ENCODE data around the gene ASXL2.
"Not testable (repeated sequence)": the region's sequence is repeated elsewhere in the genome, so short reads cannot be mapped to it uniquely, and the experiment has no call there.

ASXL2 gene

DNA sequence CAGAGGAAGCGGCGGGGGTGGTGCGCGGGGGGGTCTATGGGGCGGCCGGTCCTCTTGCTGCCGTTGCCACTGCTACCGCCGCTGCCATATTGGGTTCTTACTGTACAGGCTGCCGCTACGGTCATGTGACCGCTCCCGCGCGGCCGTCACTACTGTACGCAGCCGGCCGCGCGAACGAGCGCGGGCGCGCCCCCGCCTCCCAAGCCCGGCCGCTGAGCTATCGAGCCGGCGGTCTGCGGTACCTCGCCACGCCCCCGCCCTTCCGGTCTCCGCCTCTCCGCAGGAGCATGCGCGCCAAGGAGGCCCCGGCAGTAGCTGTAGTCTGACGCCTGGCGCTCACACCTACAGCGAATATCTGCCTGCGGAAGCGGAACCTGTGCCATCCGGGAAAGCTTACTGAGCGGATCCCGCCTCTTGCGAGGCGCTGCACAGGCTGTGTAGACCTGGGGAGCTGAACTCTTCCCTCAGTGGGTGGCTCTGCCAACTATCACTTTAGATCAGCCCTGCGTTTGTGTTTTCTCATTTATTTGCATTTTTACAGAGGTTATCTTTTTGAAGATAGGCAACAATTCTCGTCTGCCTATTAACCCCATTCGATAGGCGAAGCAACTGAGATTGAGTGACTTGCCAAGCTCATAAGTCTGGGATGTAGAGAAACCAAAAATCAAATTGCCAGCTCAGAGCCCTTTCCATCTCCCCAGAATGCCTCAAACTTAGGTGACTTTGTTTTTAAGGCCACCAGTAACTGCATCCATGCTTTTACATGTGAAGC is at the start of gene ASXL2:
Gene ASXL2, minus strand, starts transcription at position 127 of the 772 bp plus-strand sequence. CDS start 265 bp downstream, outside the sequence.
- H3K4me3 Mint-ChIP-seq, result peak within 1 kb of the TSS; percentile 96
- DNase-seq (ENCODE audit: low spot score in 2 of 2), result peak; percentile 94 to 99
- peaks cover 34% of the 10 kb centered on the region for H3K36me3 Mint-ChIP-seq
- peak; percentile 92 for ATAC-seq
- peak within 1 kb of the TSS; percentile 94 for H3K27ac Mint-ChIP-seq
- H3K4me1 Mint-ChIP-seq, result peaks cover 53% of the 10 kb centered on the region
- H3K9me3 Mint-ChIP-seq, result no peaks in the 10 kb centered on the region

DNA sequence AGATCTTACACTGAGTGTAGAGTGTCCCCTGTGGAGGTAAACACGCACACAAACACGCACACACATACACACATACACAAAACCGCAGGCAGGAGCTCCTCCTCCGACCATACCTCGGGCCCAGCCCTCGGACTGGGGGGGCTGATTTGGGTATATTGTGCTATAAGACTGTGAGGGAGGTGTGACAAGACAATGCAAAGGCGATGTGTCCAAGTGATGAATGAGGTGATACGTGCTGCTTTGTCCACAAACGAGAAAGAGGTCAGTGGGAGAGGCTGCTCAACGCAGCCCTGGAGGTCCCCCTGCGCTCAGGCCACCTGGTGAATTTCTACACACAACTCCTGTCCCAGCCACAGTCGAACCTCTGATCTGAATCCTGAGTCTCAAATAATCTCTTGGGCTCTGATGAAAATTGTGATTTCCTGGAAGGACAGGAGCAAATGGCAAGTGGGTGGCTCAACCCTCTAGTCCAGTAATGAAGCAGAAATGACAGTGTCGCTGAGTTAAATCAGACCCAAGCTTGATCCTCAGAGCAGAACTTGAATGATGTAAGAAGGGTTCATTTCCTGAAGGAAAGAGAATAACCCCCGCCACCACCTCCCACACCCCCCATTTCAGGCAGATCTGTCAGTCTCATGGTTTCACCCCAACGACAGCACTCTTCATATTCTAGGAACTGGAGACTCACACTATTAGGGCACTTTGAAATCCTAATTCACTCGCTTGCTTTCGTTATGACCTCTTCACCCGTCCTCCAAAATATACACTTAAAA is 48.9 kb upstream of the ASXL2 start:
- H3K27ac Mint-ChIP-seq, result peak overlapping the region; percentile 62

DNA sequence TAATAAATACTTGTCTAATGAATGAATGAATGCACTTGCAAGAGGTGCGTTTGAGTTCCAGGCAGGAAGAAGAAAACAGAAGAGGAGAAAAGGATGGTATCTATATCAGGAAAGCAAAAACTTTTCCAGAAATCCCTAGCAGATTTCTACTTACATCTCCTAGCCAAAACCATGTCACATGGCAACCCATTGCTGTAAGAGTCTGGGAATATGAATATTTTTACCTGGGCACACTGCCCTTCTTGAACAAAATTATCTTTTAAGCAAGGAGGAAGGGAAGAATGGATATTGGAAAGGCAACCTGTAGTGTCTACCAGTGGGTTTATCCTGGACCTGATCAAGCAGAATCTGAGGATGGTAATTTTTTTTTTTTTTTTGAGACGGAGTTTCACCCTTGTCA is 44.2 kb upstream of the ASXL2 start:
- H3K4me1 Mint-ChIP-seq, result peaks cover 15% of the 10 kb centered on the region
- no peaks in the 10 kb centered on the region for H3K9me3 Mint-ChIP-seq

More for the DNA sequence above, 48.9 kb upstream of the ASXL2 start:
- ATAC-seq (peak; percentile 87), DNase-seq (ENCODE audit: low spot score in 2 of 2) (peak in 1 of 2 donors; percentile 70)
- H3K9me3 Mint-ChIP-seq, result no peaks in the 10 kb centered on the region
- H3K4me1 Mint-ChIP-seq, result peaks cover 31% of the 10 kb centered on the region
- no peaks in the 10 kb centered on the region for H3K36me3 Mint-ChIP-seq
- H3K4me3 Mint-ChIP-seq, result peak overlapping the region; percentile 16

DNA sequence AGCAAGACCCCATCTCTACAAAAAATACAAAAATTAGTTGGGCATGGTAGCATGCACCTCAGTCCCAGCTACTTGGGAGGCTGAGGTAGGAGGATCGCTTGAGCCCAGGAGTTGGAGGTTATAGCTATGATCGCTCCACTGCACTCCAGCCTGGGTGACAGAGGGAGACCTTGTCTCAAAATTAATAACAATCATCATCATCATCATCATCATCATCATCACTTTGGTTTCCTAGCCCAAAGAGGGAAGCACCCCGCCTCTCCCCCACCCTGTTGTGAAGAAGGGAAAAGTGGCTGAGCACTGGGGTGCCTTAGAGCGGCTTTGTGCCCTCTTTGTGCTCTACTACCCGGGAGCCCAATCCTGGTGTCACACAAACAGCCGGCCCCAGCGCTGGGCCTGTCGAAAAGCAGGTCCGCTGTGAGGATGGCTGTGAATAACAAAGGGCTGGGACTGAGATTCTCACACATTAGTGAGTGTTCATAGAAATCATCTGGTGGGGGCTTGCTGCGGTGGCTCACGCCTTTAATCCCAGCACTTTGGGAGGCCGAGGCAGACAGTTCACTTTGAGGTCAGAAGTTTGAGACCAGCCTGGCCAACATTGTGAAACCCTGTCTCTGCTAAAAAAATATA is 42.6 kb upstream of the ASXL2 start:
- H3K4me1 Mint-ChIP-seq, result peaks cover 9% of the 10 kb centered on the region
- ATAC-seq, result no peak
- no peaks in the 10 kb centered on the region for H3K36me3 Mint-ChIP-seq
- no peak for DNase-seq (ENCODE audit: low spot score in 2 of 2)
- H3K27ac Mint-ChIP-seq, result no peak overlapping the region
- H3K4me3 Mint-ChIP-seq, result no peak overlapping the region
- no peaks in the 10 kb centered on the region for H3K9me3 Mint-ChIP-seq

More for the DNA sequence above, 44.2 kb upstream of the ASXL2 start:
- DNase-seq (ENCODE audit: low spot score in 2 of 2), result no peak
- Mint-ChIP-seq H3K4me3 (no peak overlapping the region), H3K27ac (no peak overlapping the region), H3K36me3 (no peaks in the 10 kb centered on the region)
- no peak for ATAC-seq

DNA sequence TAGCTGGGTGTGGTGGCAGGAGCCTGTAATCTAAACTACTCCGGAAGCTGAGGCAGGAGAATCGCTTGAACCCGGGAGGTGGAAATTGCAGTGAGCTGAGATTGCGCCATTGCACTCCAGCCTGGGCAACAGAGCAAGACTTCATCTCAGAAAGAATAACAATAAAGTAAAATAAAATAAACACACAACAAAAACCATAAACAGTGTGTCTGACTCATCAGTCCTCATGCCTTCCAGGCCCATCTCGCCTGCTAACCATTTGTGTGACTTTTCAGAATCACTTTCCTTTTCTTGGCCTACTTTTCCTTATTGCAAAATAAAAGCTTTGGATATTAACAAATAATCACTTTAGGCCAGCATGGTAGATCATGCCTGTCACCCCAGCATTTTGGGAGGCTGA is 42.0 kb upstream of the ASXL2 start:
- no peaks in the 10 kb centered on the region for H3K9me3 Mint-ChIP-seq
- H3K4me1 Mint-ChIP-seq, result peaks cover 9% of the 10 kb centered on the region
- H3K27ac Mint-ChIP-seq, result no peak overlapping the region
- H3K36me3 Mint-ChIP-seq, result no peaks in the 10 kb centered on the region
- H3K4me3 Mint-ChIP-seq, result no peak overlapping the region
- DNase-seq (ENCODE audit: low spot score in 2 of 2), result no peak
- ATAC-seq, result no peak

DNA sequence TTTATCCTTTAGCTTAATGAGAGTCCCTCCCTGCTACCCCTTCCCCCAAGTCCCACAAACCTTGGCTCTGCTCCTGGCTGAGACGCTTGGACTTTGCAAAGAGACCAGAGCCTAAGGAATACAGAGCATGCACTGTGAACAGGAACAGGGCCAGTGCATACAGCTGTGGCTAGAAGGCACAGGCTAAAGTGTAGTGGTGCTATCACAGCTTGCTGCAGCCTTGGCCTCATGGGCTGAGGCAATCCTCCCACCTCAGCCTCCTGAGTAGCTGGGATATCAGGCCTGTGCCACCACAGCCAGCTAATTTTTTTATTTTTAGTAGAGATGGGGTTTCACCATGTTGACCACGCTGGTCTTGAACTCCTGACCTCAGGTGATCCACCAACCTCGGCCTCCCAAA is 39.5 kb upstream of the ASXL2 start:
- Mint-ChIP-seq H3K36me3 (no peaks in the 10 kb centered on the region), H3K27ac (no peak overlapping the region), H3K9me3 (no peaks in the 10 kb centered on the region), H3K4me3 (no peak overlapping the region), H3K4me1 (peaks cover 9% of the 10 kb centered on the region)
- ATAC-seq (no peak), DNase-seq (ENCODE audit: low spot score in 2 of 2) (no peak)

DNA sequence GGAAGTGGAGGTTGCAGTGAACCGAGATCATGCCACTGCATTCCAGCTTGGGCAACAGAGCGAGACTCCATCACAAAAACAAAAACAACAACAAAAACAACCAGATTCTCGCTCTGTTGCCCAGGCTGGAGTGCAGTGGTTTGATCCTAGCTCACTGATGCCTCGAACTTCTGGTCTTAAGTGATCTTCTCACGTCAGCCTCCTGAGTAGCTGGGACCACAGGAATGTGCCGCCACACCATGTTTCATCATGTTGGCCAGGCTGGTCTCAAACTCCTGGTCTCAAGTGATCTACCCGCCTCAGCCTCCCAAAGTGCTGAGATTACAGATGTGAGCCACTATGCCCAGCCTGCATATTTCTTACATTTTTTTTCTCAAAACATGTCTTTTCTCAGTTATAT is 39.1 kb upstream of the ASXL2 start:
- not testable (repeated sequence) for H3K27ac Mint-ChIP-seq, H3K4me1 Mint-ChIP-seq

DNA sequence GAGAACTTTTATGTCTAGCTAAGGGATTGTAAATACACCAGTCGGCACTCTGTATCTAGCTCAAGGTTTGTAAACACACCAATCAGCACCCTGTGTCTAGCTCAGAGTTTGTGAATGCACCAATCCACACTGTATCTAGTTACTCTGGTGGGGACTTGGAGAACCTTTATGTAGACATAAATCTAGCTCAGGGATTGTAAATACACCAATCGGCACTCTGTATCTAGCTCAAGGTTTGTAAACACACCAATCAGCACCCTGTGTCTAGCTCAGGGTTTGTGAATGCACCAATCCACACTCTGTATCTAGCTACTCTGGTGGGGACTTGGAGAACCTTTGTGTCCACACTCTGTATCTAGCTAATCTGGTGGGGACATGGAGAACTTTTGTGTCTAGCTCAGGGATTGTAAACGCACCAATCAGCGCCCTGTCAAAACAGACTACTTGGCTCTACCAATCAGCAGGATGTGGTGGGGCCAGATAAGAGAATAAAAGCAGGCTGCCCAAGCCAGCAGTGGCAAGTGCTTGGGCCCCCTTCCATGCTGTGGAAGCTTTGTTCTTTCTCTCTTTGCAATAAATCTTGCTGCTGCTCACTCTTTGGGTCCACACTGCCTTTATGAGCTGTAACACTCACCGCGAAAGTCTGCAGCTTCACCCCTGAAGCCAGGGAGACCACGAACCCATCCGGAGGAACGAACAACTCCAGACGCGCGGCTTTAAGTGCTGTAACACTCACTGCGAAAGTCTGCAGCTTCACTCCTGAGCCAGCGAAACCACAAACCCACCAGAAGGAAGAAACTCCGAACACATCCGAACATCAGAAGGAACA is 37.9 kb upstream of the ASXL2 start:
- not testable (repeated sequence) for H3K4me1 Mint-ChIP-seq, H3K36me3 Mint-ChIP-seq, ATAC-seq, H3K9me3 Mint-ChIP-seq
- Mint-ChIP-seq H3K4me3 (peak overlapping the region; percentile 72), H3K27ac (peak overlapping the region; percentile 83)
- peak; percentile 6 to 69 for DNase-seq (ENCODE audit: low spot score in 2 of 2)

More for the DNA sequence above, 39.1 kb upstream of the ASXL2 start:
- not testable (repeated sequence) for ATAC-seq; H3K36me3 Mint-ChIP-seq; H3K9me3 Mint-ChIP-seq; H3K4me3 Mint-ChIP-seq; DNase-seq (ENCODE audit: low spot score in 2 of 2)

DNA sequence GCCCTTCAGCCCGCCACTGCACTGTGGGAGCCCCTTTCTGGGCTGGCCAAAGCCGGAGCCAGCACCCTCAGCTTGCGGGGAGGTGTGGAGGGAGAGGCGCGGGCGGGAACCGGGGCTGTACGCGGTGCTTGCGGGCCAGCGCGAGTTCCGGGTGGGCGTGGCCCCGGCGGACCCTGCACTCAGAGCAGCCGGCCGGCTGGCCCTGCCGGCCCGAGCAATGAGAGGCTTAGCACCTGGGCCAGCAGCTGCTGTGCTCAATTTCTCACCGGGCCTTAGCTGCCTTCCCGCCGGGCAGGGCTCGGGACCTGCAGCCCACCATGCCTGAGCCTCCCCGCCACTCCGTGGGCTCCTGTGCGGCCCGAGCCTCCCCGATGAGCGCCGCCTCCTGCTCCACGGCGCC is 37.1 kb upstream of the ASXL2 start:
- H3K4me1 Mint-ChIP-seq; H3K36me3 Mint-ChIP-seq; ATAC-seq; H3K9me3 Mint-ChIP-seq; DNase-seq (ENCODE audit: low spot score in 2 of 2); H3K4me3 Mint-ChIP-seq; H3K27ac Mint-ChIP-seq: not testable (repeated sequence)

DNA sequence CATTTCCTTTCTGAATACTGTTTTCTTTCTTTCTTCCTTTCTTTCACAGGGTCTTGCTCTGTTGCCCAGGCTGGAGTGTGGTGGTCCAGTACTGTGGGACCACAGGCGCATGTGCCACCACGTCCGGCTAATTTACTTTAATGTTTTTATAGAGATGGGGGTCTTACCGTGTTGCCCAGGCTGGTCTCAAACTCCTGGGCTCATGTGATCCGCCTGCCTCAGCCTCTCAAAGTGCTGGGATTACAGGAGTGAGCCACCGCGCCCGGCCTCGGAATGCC is 35.3 kb upstream of the ASXL2 start:
- not testable (repeated sequence) for H3K4me1 Mint-ChIP-seq; DNase-seq (ENCODE audit: low spot score in 2 of 2); H3K9me3 Mint-ChIP-seq; ATAC-seq; H3K36me3 Mint-ChIP-seq; H3K4me3 Mint-ChIP-seq; H3K27ac Mint-ChIP-seq

DNA sequence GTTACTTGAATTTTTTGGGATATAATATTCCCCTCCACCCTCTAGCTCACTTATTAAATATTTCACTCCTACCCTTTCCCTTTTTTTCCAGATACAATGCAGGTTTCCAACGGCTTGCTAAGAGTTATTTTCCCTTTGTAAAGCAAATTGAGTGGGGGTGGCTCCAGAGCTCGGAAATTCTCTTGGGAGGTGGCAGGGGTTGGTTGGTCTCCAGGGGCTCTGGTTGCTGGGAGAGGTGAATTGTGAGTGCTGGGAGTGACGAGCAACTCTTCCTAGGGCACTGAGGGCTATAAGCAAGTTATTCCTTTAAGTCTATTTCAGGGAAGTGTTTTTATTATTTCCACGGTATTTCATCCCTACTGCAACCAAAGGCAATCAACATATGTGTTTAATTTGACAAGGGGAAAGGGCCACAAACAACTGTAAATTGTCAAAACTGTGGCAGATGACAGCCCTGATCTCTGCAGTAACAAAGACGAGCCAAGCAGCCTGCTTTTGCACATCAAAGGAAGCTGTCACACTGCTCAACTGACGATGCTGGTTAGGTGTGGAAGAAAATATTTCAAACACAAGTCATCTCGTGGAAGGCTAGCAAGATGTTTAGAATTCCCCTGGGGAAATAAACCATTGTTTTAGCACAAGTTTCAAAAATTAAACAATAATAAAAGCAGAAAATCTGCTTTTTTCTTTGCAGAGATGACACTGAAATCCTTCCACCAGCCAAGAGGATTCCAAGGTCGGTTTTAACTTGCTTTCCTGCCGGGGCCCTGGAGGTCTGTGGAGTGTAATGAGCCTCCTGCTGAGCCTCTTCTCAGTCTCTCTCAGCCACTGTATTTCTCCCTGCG is 34.8 kb upstream of the ASXL2 start:
- Mint-ChIP-seq H3K27ac (no peak overlapping the region), H3K4me3 (no peak overlapping the region), H3K36me3 (no peaks in the 10 kb centered on the region), H3K9me3 (no peaks in the 10 kb centered on the region), H3K4me1 (peaks cover 9% of the 10 kb centered on the region)
- DNase-seq (ENCODE audit: low spot score in 2 of 2) (no peak), ATAC-seq (no peak)

DNA sequence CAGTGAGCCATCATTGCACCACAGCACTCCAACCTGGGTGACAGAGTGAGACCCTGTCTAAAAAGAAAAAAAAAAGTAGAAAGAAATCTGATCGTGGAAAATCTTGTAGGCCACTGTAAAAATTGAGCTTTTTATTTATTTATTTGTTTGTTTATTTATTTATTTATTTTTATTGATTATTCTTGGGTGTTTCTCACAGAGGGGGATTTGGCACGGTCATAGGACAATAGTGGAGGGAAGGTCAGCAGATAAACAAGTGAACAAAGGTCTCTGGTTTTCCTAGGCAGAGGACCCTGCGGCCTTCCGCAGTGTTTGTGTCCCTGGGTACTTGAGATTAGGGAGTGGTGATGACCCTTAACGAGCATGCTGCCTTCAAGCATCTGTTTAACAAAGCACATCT is 31.3 kb upstream of the ASXL2 start:
- ATAC-seq; DNase-seq (ENCODE audit: low spot score in 2 of 2); H3K9me3 Mint-ChIP-seq; H3K4me1 Mint-ChIP-seq; H3K27ac Mint-ChIP-seq; H3K36me3 Mint-ChIP-seq; H3K4me3 Mint-ChIP-seq: not testable (repeated sequence)

DNA sequence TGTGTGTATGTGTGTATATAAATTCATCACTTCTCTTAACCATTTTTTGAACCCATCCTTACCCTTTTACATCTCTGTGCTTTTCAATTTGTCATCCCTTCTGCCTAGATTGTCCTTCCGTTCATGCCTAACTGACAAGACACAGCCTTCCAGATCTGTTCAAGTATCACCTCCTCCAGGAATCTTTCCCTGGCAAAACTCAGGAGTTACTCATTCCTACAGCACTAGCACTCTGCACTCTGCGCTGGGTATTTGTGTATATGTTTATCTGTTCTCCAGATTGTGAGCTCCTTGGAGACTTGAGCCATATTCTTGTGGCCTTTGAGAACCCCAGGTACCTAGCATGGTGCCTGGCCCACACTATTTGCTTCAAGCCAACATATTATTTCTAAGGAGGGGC is 26.8 kb upstream of the ASXL2 start:
- Mint-ChIP-seq H3K36me3 (no peaks in the 10 kb centered on the region), H3K4me3 (no peak overlapping the region), H3K4me1 (no peaks in the 10 kb centered on the region), H3K9me3 (no peaks in the 10 kb centered on the region), H3K27ac (no peak overlapping the region)
- DNase-seq (ENCODE audit: low spot score in 2 of 2), result no peak
- no peak for ATAC-seq

DNA sequence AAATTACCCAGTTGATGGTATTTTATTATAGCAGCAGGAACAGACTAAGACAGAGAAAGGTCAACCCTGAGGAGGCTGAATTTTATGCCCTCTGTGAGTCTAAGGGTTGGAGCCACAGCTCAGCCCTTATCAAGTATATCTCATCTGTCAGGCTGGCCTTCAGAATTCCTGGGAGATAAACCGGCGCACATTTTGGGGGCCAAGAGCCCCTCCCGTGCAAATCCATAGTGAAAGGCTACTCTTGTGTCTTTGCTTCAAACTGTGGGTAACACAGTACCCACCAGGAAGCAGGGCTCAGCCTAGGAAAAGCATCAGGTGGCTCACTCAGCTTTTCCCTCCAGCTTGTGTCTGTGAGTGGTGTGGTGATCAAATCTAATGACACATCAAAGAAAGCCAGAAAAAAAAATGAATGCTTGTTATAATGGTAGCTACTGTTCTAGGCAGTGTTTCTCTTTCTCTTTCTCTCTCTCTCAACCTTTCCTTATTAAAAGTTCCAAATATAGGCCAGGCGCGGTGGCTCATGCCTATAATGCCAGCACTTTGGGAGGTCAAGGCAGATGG is 25.0 kb upstream of the ASXL2 start:
- H3K9me3 Mint-ChIP-seq, result no peaks in the 10 kb centered on the region
- H3K4me1 Mint-ChIP-seq, result no peaks in the 10 kb centered on the region
- H3K27ac Mint-ChIP-seq, result no peak overlapping the region
- H3K4me3 Mint-ChIP-seq, result no peak overlapping the region
- ATAC-seq, result no peak
- no peak for DNase-seq (ENCODE audit: low spot score in 2 of 2)
- no peaks in the 10 kb centered on the region for H3K36me3 Mint-ChIP-seq

Measured in stimulated activated effector memory CD8-positive, alpha-beta T cell treated with anti-CD3 and anti-CD28 coated beads, Interleukin-12 subunit alpha, Interleukin-12 subunit beta, amount 100 ng/mL, for 72 hours (primary cell).